OCI-LY7 (cell line): ENCODE results near the gene PIP4K2A. TPM values are rescaled to one million over a fixed set of nuclear protein-coding genes. Genes with fewer than 3 reads are reported as not detected.

Experiments
- BruUV-seq: library from RNA; stranded (reverse); fragments of 400-500 nt; replicated peaks from 2 replicates; lab custom pipeline; 2021; lab: Mats Ljungman, UMichigan
- CTCF ChIA-PET: fragments of 300-600 bp; sonication (Branson Sonifier 250); formaldehyde crosslinking; loops from one replicate; lab custom pipeline; 2022; ENCODE audit warnings: antibody characterized with exemption; ENCODE audit not compliant: unreplicated experiment; lab: Charles Lee
- POLR2A ChIA-PET: fragments of 300-600 bp; sonication (Branson Sonifier 250); formaldehyde crosslinking; loops from one replicate; lab custom pipeline; 2022; ENCODE audit warnings: antibody characterized with exemption; lab: Charles Lee
- DNase-seq: peaks from one replicate; pipeline ENCODE4 v3.0.0-alpha.2; 2015; ENCODE audit warnings: low spot score
- H2AFZ ChIP-seq: fragments of 200-600 bp; sonication (generic), shearing (Covaris generic); 2 replicates; pipeline ENCODE4 v1.6.1; 2014; ENCODE audit warnings: mild to moderate bottlenecking, antibody characterized with exemption, low read length, moderate library complexity
- H3K27ac ChIP-seq: fragments of 200-600 bp; sonication (generic); 2 replicates; pipeline ENCODE4 v1.5.1; 2014; ENCODE audit warnings: mixed run types, low read depth, mild to moderate bottlenecking, moderate library complexity, low read length, inconsistent platforms; ENCODE audit not compliant: poor library complexity, severe bottlenecking
- H3K36me3 ChIP-seq: fragments of 200-600 bp; sonication (generic); 2 replicates; pipeline ENCODE4 v1.6.1; 2014; ENCODE audit warnings: mild to moderate bottlenecking, antibody characterized with exemption, low read length, moderate library complexity, mixed read lengths; ENCODE audit not compliant: insufficient read depth
- H3K4me1 ChIP-seq: fragments of 200-600 bp; sonication (generic); 2 replicates; pipeline ENCODE4 v1.5.1; 2014; ENCODE audit warnings: mild to moderate bottlenecking, low read length; ENCODE audit not compliant: insufficient read depth, poor library complexity, severe bottlenecking
- H3K4me2 ChIP-seq: fragments of 200-600 bp; sonication (generic); 2 replicates; pipeline ENCODE4 v1.6.1; 2014; ENCODE audit warnings: mild to moderate bottlenecking, low read length
- H3K4me3 ChIP-seq: fragments of 200-600 bp; sonication (generic); 2 replicates; pipeline ENCODE4 v1.5.1; 2014; ENCODE audit warnings: mild to moderate bottlenecking, low read depth, low read length; ENCODE audit not compliant: poor library complexity, severe bottlenecking
- H3K79me2 ChIP-seq: fragments of 200-600 bp; sonication (generic); 2 replicates; pipeline ENCODE4 v1.6.1; 2016; ENCODE audit warnings: low read depth, mild to moderate bottlenecking, low read length, moderate library complexity, mixed read lengths; ENCODE audit not compliant: insufficient read depth
- H3K9me2 ChIP-seq: fragments of 200-600 bp; sonication (generic); 2 replicates; pipeline ENCODE4 v1.6.1; 2016; ENCODE audit warnings: mild to moderate bottlenecking, low read length, mixed read lengths; ENCODE audit not compliant: insufficient read depth
- H3K9me3 ChIP-seq: fragments of 200-600 bp; sonication (generic); 2 replicates; pipeline ENCODE4 v1.6.1; 2014; ENCODE audit warnings: mild to moderate bottlenecking, mixed run types, low read length, mixed read lengths
- H4K20me1 ChIP-seq: fragments of 200-600 bp; sonication (generic); 2 replicates; pipeline ENCODE4 v1.6.1; 2014; ENCODE audit warnings: mild to moderate bottlenecking, antibody characterized with exemption, low read length, moderate library complexity, mixed read lengths; ENCODE audit not compliant: insufficient read depth
- CTCF ChIP-seq: fragments of 200-600 bp; sonication (generic); conservative IDR thresholded peaks from 2 replicates; pipeline ENCODE4 v1.5.1; 2014; ENCODE audit warnings: mild to moderate bottlenecking, antibody characterized with exemption, low read length, moderate library complexity, mixed read lengths
- EZH2phosphoT487 ChIP-seq: fragments of 200-600 bp; sonication (generic); IDR thresholded peaks from 2 replicates; pipeline ENCODE4 v1.6.1; 2018; ENCODE audit warnings: low read depth, borderline replicate concordance, mild to moderate bottlenecking, mixed run types, antibody characterized with exemption, low read length, moderate library complexity, mixed read lengths
- intact Hi-C: fragments of 100-400 bp; cut with micrococcal nuclease; formaldehyde crosslinking; loops from one replicate; pipeline ENCODE4 v1.10.0; 2022; ENCODE audit not compliant: unreplicated experiment
- total RNA-seq, 2 experiments: library from RNA; depleted of rRNA in 1 of 2; stranded (reverse); fragments of >200 nt in 1 of 2; shearing (Covaris generic) in 1 of 2; gene quantifications; 2 replicates each; pipeline ENCODE4 v1.2.3, GENCODE V29; 2014 to 2022

PIP4K2A gene
- total RNA-seq, 2 experiments from 2014 or later, result 32.5 to 42.6 TPM

- Histone ChIP-seq H3K36me3 (peaks cover 11% of the 10 kb centered on the region), H4K20me1 (no peaks in the 10 kb centered on the region), H3K4me2 (no peak overlapping the region), H2AFZ (no peak overlapping the region), H3K27ac (no peak overlapping the region), H3K4me3 (no peak overlapping the region), H3K9me2 (no peaks in the 10 kb centered on the region), H3K9me3 (no peaks in the 10 kb centered on the region), H3K4me1 (no peaks in the 10 kb centered on the region), H3K79me2 (no peaks in the 10 kb centered on the region)
- ChIA-PET POLR2A (no interaction called here), CTCF (no interaction called here)
- TF ChIP-seq CTCF, result no peak
- no peak for TF ChIP-seq EZH2phosphoT487
- intact Hi-C loops, result no loop called here
- no TSS peak for BruUV-seq
- no peak for DNase-seq
These were observed 160.9 kb downstream of the PIP4K2A start for GRCh38 chr10:22553452-22553995.

GRCh38 chr10:22552888-22553378 is 161.4 kb downstream of the PIP4K2A start:
- Histone ChIP-seq H3K36me3 (peaks cover 13% of the 10 kb centered on the region), H3K4me2 (no peak overlapping the region), H2AFZ (no peak overlapping the region), H3K9me2 (no peaks in the 10 kb centered on the region), H3K4me3 (no peak overlapping the region), H3K4me1 (no peaks in the 10 kb centered on the region), H3K27ac (no peak overlapping the region), H3K79me2 (no peaks in the 10 kb centered on the region), H3K9me3 (no peaks in the 10 kb centered on the region), H4K20me1 (no peaks in the 10 kb centered on the region)
- DNase-seq, result no peak
- CTCF ChIA-PET, result no interaction called here
- no peak for TF ChIP-seq EZH2phosphoT487
- no peak for TF ChIP-seq CTCF
- POLR2A ChIA-PET, result no interaction called here
- BruUV-seq, result no TSS peak
- intact Hi-C loops, result no loop called here

- Histone ChIP-seq H3K27ac (no peak overlapping the region), H3K36me3 (peaks cover 19% of the 10 kb centered on the region), H2AFZ (no peak overlapping the region), H3K4me1 (no peaks in the 10 kb centered on the region), H3K4me2 (no peak overlapping the region), H3K9me3 (no peaks in the 10 kb centered on the region), H3K4me3 (no peak overlapping the region), H4K20me1 (no peaks in the 10 kb centered on the region), H3K79me2 (no peaks in the 10 kb centered on the region), H3K9me2 (no peaks in the 10 kb centered on the region)
- TF ChIP-seq CTCF (no peak), EZH2phosphoT487 (no peak)
- no TSS peak for BruUV-seq
- intact Hi-C loops, result no loop called here
- no peak for DNase-seq
- ChIA-PET CTCF (no interaction called here), POLR2A (interaction anchor here (0.6 kb wide), 1 partner anchor 433 kb away, joined by 9 read pairs; no protein-coding TSS in a partner anchor)
These were observed 162.6 kb downstream of the PIP4K2A start for GRCh38 chr10:22551681-22552365.
